HG03060 (cell line): ENCODE results near the gene PLCB3.

Source experiments
- ATAC-seq: cut with Tn5 transposase; IDR thresholded peaks from one replicate; pipeline ENCODE4 v1.9.1; 2021; ENCODE audit warnings: low read depth, moderate number of reproducible peaks; ENCODE audit not compliant: unreplicated experiment

PLCB3 gene

DNA sequence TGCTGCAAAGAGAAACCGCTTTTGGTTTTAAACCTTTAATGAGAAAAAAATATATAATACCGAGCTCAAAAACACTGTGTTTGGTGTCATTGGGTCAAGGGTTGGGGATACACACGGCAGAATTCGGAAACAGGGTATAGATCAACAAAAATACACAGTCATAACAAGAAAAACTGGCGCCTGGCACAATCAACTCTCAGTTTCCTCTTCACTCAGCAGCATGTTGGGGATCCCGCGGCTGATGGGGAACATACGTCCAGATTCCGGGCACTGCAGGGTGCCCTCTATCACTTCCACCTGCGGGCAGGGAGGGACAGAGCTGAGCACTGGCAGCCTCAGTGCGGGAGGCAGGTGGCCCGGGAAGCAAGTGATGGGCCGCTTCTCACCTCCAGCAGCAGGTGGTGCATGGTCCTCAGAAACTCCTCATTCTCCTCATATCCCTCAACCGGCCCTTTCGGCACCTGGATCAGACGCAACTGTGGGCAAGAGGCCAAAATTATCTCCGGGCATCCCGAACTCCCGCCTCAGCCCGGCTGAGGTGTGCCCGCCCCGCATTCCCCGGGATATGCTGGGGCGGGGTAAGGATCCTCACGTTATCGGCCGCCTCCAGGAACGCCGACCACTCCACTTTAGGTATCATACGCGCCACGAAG lies 65.5 kb downstream of the PLCB3 start:
- ATAC-seq, result no peak

- ATAC-seq, result peak; percentile 40
Measured at GRCh38 chr11:64317325-64317960, 66.1 kb downstream of the PLCB3 start, which contains the start of gene TRMT112. Gene TRMT112, minus strand, starts transcription at chr11:64317559. Its CDS starts 33 bp downstream, at chr11:64317526.

DNA sequence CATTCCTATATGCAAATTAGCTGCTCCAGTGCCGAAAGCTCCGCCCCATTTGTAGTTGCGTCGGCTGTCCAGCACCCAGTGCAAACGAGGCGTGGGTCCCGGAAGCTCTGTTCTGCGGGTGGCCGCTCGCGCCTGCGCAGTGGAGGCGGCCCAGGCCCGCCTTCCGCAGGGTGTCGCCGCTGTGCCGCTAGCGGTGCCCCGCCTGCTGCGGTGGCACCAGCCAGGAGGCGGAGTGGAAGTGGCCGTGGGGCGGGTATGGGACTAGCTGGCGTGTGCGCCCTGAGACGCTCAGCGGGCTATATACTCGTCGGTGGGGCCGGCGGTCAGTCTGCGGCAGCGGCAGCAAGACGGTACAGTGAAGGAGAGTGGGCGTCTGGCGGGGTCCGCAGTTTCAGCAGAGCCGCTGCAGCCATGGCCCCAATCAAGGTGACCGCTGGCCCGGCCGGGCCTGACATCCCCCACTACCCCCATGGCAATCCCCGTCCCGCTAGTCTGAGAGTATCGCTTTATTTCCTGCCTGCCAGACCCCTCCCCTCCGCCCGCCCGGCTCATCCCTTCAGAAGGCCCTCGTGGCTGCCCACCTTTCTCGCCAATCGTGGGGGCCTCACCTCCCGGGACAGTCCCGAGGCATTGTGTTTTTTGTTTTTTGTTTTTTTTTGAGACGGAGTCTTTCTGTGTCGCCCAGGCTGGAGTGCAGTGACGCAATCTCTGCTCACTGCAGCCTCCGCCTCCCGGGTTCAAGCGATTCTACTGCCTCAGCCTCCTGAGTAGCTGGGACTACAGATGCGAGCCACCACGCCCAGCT lies 66.8 kb downstream of the PLCB3 start, which contains the start of gene PRDX5:
TSS of gene PRDX5 (plus strand) at position 161 of the 805 bp plus-strand sequence. CDS start at position 256, 95 bp downstream.
- ATAC-seq, result peak; percentile 33
